GM12878 (cell line): ENCODE results near the gene NEK8. TPM values are rescaled to one million over a fixed set of nuclear protein-coding genes. Genes with fewer than 3 reads are reported as not detected.

Experiments
- BCLAF1 ChIP-seq: fragments of 450-650 bp; IDR thresholded peaks from 2 replicates; pipeline ENCODE4 v1.6.1; 2017; ENCODE audit warnings: antibody characterized with exemption, mild to moderate bottlenecking, moderate library complexity
- CEBPB ChIP-seq, 2 experiments: fragments of 150-350 bp in 1 of 2; IDR thresholded peaks; 2 replicates each; pipeline ENCODE4 v1.6.1; 2012 to 2014; ENCODE audit warnings: low read depth in 2 of 2, low read length in 2 of 2, borderline replicate concordance in 1 of 2, inconsistent platforms in 1 of 2
- CUX1 ChIP-seq: IDR thresholded peaks from 2 replicates; pipeline ENCODE4 v1.6.1; 2012; ENCODE audit warnings: improper control_type of control experiment, low read depth, low read length; ENCODE audit not compliant: insufficient replicate concordance
- DPF2 ChIP-seq: fragments of 450-650 bp; IDR thresholded peaks from 2 replicates; pipeline ENCODE4 v1.6.1; 2017; ENCODE audit warnings: mild to moderate bottlenecking
- ESRRA ChIP-seq: IDR thresholded peaks from 2 replicates; pipeline ENCODE4 v1.6.1; 2012; ENCODE audit warnings: mild to moderate bottlenecking, low read length, improper control_type of control experiment
- FOS ChIP-seq: IDR thresholded peaks from 3 replicates; pipeline ENCODE4 v1.6.1; 2011; ENCODE audit warnings: borderline replicate concordance; ENCODE audit not compliant: insufficient read length; ENCODE audit errors: extremely low read depth
- FOXM1 ChIP-seq: IDR thresholded peaks from 2 replicates; pipeline ENCODE4 v1.6.1; 2012; ENCODE audit warnings: low read depth, mild to moderate bottlenecking, inconsistent platforms, low read length, moderate library complexity
- GABPA ChIP-seq: IDR thresholded peaks from 2 replicates; pipeline ENCODE4 v1.6.1; 2014; ENCODE audit warnings: antibody characterized with exemption, low read depth, mild to moderate bottlenecking, inconsistent platforms
- NR2C1 ChIP-seq: fragments of 450-650 bp; IDR thresholded peaks from 2 replicates; pipeline ENCODE4 v1.6.1; 2017; ENCODE audit warnings: antibody characterized with exemption, mild to moderate bottlenecking, moderate library complexity
- POLR2AphosphoS2 ChIP-seq: IDR thresholded peaks from 2 replicates; pipeline ENCODE4 v1.6.1; 2011; ENCODE audit warnings: low read depth, mild to moderate bottlenecking, low read length, improper control_type of control experiment, moderate library complexity
- RFX5 ChIP-seq: IDR thresholded peaks from 2 replicates; pipeline ENCODE4 v1.6.1; 2011; ENCODE audit warnings: low read depth, low read length, improper control_type of control experiment
- SPI1 ChIP-seq: IDR thresholded peaks from 2 replicates; pipeline ENCODE4 v1.6.1; 2011; ENCODE audit warnings: low read depth, mild to moderate bottlenecking, low read length, moderate library complexity, borderline replicate concordance; ENCODE audit not compliant: insufficient read depth
- YBX1 ChIP-seq: fragments of 450-650 bp; IDR thresholded peaks from 2 replicates; pipeline ENCODE4 v1.6.1; 2016; ENCODE audit warnings: antibody characterized with exemption
- YY1 ChIP-seq: IDR thresholded peaks from 2 replicates; pipeline ENCODE4 v1.6.1; 2011; ENCODE audit warnings: low read depth, mild to moderate bottlenecking, low read length
- ZBTB33 ChIP-seq: fragments of 450-650 bp; IDR thresholded peaks from 2 replicates; pipeline ENCODE4 v1.6.1; 2017; ENCODE audit warnings: mild to moderate bottlenecking
- polyA plus RNA-seq, 11 experiments: library from polyadenylated mRNA; depleted of rRNA in 4 of 11; unstranded in 6 of 11; stranded (reverse) in 5 of 11; fragments of >200 nt; fragmentation: Nextera tagmentation in 4 of 11; fragmentation: Illumina TruSeq in 1 of 11; extraction: Ambion mirVana in 4 of 11; extraction: Trizol in 1 of 11; gene quantifications; 1 replicate in 1 of 11; 2 replicates in 10 of 11; pipeline versions ENCODE4 v1.2.1 to v1.2.3, GENCODE V29; 2011 to 2016; ENCODE audit warnings: inconsistent platforms in 2 of 11, missing spikeins in 2 of 11, low read depth in 1 of 11
- total RNA-seq, 4 experiments: library from RNA; depleted of rRNA in 3 of 4; stranded (reverse); fragments of >200 nt in 3 of 4; fragmentation: Illumina TruSeq in 1 of 4; extraction: Trizol in 1 of 4; gene quantifications; 2 replicates each; pipeline versions ENCODE4 v1.2.1 to v1.2.3, GENCODE V29; 2013 to 2021

The NEK8 gene
- total and polyA plus RNA-seq, 10 of the 15 experiments (the other 5 are each of a cell fraction or from before 2014, with no cell fraction given): 2.3 to 14.3 (median 9.4) TPM

GRCh38 chr17:28743243-28744103 lies 14.9 kb downstream of the NEK8 start, which contains the start of gene TRAF4 (continued):
- TF ChIP-seq RFX5 (no peak), YY1 (peak; percentile 64), GABPA (no peak), ESRRA (no peak), POLR2AphosphoS2 (peak; percentile 94; the same call in 1 of the 2 replicates), FOS (no peak), DPF2 (peak; percentile 93; the same call in 1 of the 2 replicates), CUX1 (no peak), SPI1 (no peak), ZBTB33 (no peak), NR2C1 (peak; percentile 63), YBX1 (no peak), CEBPB (IDR thresholded peaks at IDR 0.05; ENCODE audit: borderline replicate concordance in 1 of 2, low read depth in 2 of 2, low read length in 2 of 2) (no peak), FOXM1 (no peak), BCLAF1 (peak; percentile 68; the same call in 1 of the 2 replicates)
